IPS-20b (cell line): ENCODE measurements around the gene SLC2A5.

Experiments used
- H3K27ac ChIP-seq: one replicate; pipeline ENCODE4 v1.5.1; 2013; ENCODE audit warnings: low read length
- H3K27me3 ChIP-seq: 2 replicates; pipeline ENCODE4 v1.6.1; 2013; ENCODE audit warnings: mild to moderate bottlenecking, low read length, inconsistent platforms; ENCODE audit not compliant: insufficient read depth
- H3K36me3 ChIP-seq: 2 replicates; pipeline ENCODE4 v1.6.1; 2013; ENCODE audit warnings: low read depth, mild to moderate bottlenecking, inconsistent platforms, low read length, moderate library complexity; ENCODE audit not compliant: insufficient read depth
- H3K4me1 ChIP-seq: 2 replicates; pipeline ENCODE4 v1.6.1; 2013; ENCODE audit warnings: mild to moderate bottlenecking, control low read depth, inconsistent platforms, low read length, moderate library complexity; ENCODE audit not compliant: insufficient read depth
- H3K4me3 ChIP-seq: 2 replicates; pipeline ENCODE4 v1.5.1; 2013; ENCODE audit warnings: mild to moderate bottlenecking, low read length, inconsistent platforms
- H3K9ac ChIP-seq: 2 replicates; pipeline ENCODE4 v1.6.1; 2013; ENCODE audit warnings: low read depth, mild to moderate bottlenecking, inconsistent platforms, low read length, moderate library complexity
- H3K9me3 ChIP-seq: 2 replicates; pipeline ENCODE4 v1.6.1; 2013; ENCODE audit warnings: mild to moderate bottlenecking, low read depth, low read length, inconsistent platforms; ENCODE audit not compliant: insufficient read depth

SLC2A5 gene, protein sequence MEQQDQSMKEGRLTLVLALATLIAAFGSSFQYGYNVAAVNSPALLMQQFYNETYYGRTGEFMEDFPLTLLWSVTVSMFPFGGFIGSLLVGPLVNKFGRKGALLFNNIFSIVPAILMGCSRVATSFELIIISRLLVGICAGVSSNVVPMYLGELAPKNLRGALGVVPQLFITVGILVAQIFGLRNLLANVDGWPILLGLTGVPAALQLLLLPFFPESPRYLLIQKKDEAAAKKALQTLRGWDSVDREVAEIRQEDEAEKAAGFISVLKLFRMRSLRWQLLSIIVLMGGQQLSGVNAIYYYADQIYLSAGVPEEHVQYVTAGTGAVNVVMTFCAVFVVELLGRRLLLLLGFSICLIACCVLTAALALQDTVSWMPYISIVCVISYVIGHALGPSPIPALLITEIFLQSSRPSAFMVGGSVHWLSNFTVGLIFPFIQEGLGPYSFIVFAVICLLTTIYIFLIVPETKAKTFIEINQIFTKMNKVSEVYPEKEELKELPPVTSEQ

GRCh38 chr1:9069326-9070100 lies at the start of gene SLC2A5:
SLC2A5 (minus strand) TSS chr1:9069635; CDS start chr1:9069536, 99 bp downstream.
- Histone ChIP-seq H3K4me1 (no peaks in the 10 kb centered on the region), H3K9me3 (no peaks in the 10 kb centered on the region), H3K4me3 (no peak within 1 kb of the TSS), H3K27me3 (no peaks in the 10 kb centered on the region), H3K36me3 (no peaks in the 10 kb centered on the region), H3K9ac (no peak within 1 kb of the TSS), H3K27ac (no peak within 1 kb of the TSS)

- Histone ChIP-seq H3K36me3 (no peaks in the 10 kb centered on the region), H3K27ac (no peak overlapping the region), H3K4me1 (no peaks in the 10 kb centered on the region), H3K9ac (no peak overlapping the region), H3K9me3 (no peaks in the 10 kb centered on the region), H3K4me3 (no peak overlapping the region), H3K27me3 (no peaks in the 10 kb centered on the region)
Measured at GRCh38 chr1:9118186-9118585, 48.8 kb upstream of the SLC2A5 start.

DNA sequence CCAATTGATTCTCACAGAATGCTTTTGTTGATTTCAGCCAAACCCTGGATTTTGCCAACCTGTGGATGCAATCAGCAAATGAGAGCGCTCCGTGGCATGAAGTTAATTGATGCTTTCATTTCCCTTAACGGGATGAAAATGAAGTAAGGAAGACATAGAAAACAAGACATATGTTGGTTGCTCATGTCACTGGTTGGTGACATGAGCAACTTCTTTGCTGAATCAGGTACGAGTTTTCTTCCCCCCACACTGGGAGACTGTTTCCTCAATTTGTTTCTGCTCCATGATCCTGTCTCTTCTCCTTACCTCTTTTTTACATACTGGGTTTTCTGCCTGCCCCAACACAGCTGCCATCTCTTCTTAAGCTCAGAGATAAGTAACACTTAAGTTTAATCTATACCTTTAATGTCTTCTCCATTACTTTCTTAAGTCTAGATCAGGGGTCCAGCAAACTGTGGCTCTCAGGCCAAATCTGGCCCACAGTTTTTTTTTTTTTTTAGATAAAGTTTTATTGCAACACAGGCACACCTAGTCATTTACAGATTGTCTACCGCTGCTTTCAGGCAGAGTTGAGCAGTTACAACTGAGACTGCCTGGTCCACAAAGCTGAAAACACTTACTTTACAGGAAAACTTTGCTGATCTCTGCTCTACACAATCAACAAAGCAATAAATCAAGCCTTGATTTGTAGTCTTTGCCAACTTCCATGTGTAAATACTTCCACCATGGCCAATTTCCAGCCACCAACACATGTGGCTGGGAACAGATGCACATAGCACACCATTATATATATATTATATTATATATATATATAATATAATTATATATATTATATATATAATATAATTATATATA lies 46.1 kb upstream of the SLC2A5 start:
- Histone ChIP-seq H3K36me3 (no peaks in the 10 kb centered on the region), H3K4me3 (no peak overlapping the region), H3K27ac (no peak overlapping the region), H3K9me3 (no peaks in the 10 kb centered on the region), H3K27me3 (no peaks in the 10 kb centered on the region), H3K4me1 (no peaks in the 10 kb centered on the region), H3K9ac (no peak overlapping the region)

DNA sequence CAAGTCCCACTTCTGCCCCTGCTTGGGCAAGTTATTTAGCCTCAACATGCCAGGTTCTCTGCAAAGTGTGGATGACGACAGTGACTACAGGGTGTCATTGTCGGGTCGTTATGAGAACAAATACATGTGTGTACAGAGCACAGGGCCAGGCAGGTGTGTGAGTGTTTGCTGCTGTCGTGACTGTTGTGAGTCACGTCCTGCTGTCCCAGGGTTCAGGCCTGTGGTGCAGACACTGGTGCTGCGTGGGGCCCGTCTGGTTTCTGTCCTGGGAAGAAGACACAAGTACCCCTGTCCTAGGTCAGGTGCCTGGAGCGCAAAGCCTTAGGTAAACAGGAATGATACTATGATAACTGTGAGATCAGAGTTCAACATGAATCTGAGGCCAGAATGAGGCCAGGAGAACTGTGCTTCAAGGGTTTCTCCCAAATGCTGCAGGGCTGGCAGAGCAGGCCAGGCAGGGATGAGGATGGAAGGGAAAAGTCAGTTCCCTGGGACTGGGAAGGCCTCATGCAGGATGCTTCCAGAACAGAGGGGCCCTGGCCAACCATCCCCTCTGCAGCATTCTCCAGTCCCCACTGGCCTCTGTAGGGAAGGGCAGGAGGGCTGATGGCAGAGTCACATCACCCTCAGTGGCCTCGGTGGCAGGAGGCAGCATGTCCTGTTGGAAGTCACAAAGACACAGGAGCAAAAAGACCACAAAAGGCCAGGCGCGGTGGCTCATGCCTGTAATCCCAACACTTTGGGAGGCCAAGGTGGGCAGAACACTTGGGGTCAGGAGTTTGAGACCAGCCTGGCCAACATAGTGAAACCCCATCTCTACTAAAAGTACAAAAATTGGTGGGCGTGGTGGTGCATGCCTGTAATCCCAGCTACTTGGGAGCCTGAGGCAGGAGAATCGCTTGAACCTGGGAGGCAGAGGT lies 43.8 kb upstream of the SLC2A5 start:
- H3K9ac ChIP-seq: no peak overlapping the region

GRCh38 chr1:9111957-9112356 lies 42.5 kb upstream of the SLC2A5 start:
- no peak overlapping the region for H3K27ac ChIP-seq
- H3K9ac ChIP-seq: no peak overlapping the region
- no peaks in the 10 kb centered on the region for H3K27me3 ChIP-seq
- H3K4me1 ChIP-seq: no peaks in the 10 kb centered on the region
- H3K4me3 ChIP-seq: no peak overlapping the region
- H3K36me3 ChIP-seq: no peaks in the 10 kb centered on the region
- H3K9me3 ChIP-seq: no peaks in the 10 kb centered on the region

More for the DNA sequence above, 43.8 kb upstream of the SLC2A5 start:
- H3K4me1 ChIP-seq: no peaks in the 10 kb centered on the region
- no peaks in the 10 kb centered on the region for H3K27me3 ChIP-seq
- no peak overlapping the region for H3K27ac ChIP-seq
- no peaks in the 10 kb centered on the region for H3K9me3 ChIP-seq
- no peaks in the 10 kb centered on the region for H3K36me3 ChIP-seq
- H3K4me3 ChIP-seq: no peak overlapping the region

DNA sequence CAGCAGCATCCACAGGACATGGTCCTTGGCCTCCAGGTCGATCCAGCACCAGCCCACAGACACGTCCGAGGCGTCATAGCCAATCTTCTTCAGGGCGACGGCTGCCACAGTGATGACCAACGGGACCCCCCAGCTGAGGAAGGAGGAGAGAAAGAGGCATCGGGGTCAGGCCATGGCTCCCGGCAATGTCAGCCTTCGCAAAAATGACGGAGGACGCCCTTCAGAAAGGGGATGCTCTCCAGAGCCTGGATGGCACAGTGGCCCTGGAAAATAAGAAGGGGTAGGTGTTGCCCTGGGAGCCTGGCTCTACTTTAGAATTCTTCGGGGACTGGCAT lies 41.9 kb upstream of the SLC2A5 start:
- Histone ChIP-seq H3K27me3 (no peaks in the 10 kb centered on the region), H3K9ac (no peak overlapping the region), H3K4me1 (no peaks in the 10 kb centered on the region)

DNA sequence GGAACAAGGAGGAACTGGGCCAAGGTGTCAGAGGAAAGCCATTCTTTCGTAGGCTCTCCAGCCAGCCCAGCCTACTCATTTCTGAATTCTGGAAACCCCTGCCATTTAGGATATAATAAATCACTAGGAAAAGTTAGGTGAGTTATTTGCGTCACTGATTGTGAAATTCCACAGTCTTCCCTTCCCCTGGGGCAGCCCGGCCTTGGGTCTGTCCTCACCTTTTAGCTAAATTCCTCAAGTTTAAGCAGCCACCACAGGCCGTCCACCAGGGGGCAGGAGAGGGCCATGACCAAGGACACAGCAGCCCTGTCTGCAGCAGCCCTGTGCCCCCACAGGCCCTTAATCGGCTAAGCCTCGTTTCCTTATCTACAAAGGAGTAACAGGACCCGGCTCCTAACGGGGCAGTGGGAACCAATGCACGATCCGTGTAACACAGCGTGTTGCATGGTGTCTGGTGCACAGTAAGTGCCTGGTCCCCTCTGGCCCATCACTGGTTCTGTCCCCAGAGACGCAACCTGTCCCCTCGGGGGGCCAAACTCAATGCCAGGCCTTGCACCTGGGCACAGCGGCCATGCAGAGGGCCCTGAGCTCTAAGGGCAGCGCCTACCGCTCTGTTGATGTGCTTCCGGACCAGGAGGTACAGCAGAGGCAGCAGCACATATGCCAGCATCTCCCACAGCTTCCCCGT lies 41.4 kb upstream of the SLC2A5 start:
- H3K27ac ChIP-seq: no peak overlapping the region
- H3K4me1 ChIP-seq: no peaks in the 10 kb centered on the region
- no peaks in the 10 kb centered on the region for H3K36me3 ChIP-seq
- H3K4me3 ChIP-seq: no peak overlapping the region
- H3K27me3 ChIP-seq: no peaks in the 10 kb centered on the region
- H3K9me3 ChIP-seq: no peaks in the 10 kb centered on the region
- no peak overlapping the region for H3K9ac ChIP-seq

More for the DNA sequence above, 41.9 kb upstream of the SLC2A5 start:
- no peaks in the 10 kb centered on the region for H3K9me3 ChIP-seq
- H3K36me3 ChIP-seq: no peaks in the 10 kb centered on the region
- no peak overlapping the region for H3K27ac ChIP-seq
- no peak overlapping the region for H3K4me3 ChIP-seq

GRCh38 chr1:9108056-9108665 lies 38.7 kb upstream of the SLC2A5 start:
- Histone ChIP-seq H3K9ac (no peak overlapping the region), H3K36me3 (no peaks in the 10 kb centered on the region), H3K27ac (no peak overlapping the region), H3K4me3 (no peak overlapping the region), H3K27me3 (no peaks in the 10 kb centered on the region), H3K4me1 (no peaks in the 10 kb centered on the region), H3K9me3 (no peaks in the 10 kb centered on the region)

- Histone ChIP-seq H3K36me3 (no peaks in the 10 kb centered on the region), H3K9ac (no peak overlapping the region), H3K27me3 (no peaks in the 10 kb centered on the region), H3K9me3 (no peaks in the 10 kb centered on the region), H3K4me3 (no peak overlapping the region), H3K27ac (no peak overlapping the region), H3K4me1 (no peaks in the 10 kb centered on the region)
Measured at GRCh38 chr1:9107136-9107535, 37.7 kb upstream of the SLC2A5 start.

- Histone ChIP-seq H3K4me3 (no peak overlapping the region), H3K9me3 (no peaks in the 10 kb centered on the region)
Measured at GRCh38 chr1:9106286-9106685, 36.9 kb upstream of the SLC2A5 start.

More at GRCh38 chr1:9106286-9106685, 36.9 kb upstream of the SLC2A5 start:
- H3K9ac ChIP-seq: no peak overlapping the region
- no peaks in the 10 kb centered on the region for H3K27me3 ChIP-seq
- H3K4me1 ChIP-seq: no peaks in the 10 kb centered on the region
- no peaks in the 10 kb centered on the region for H3K36me3 ChIP-seq
- H3K27ac ChIP-seq: no peak overlapping the region
